HCT116 (cell line): ENCODE measurements around the gene DCTN1. TPM values are rescaled to one million over a fixed set of nuclear protein-coding genes. Genes with fewer than 3 reads are reported as not detected.

Experiments
- ATAC-seq: fragments of 200-7000 bp; cut with Tn5 transposase; 2 replicates; pipeline ENCODE4 v1.9.1; 2020; ENCODE audit warnings: mild to moderate bottlenecking, moderate library complexity
- BruUV-seq: library from RNA; stranded (reverse); fragments of 400-500 nt; replicated peaks from 2 replicates; lab custom pipeline; 2021; lab: Mats Ljungman, UMichigan
- CTCF ChIA-PET: fragments of 300-600 bp; sonication (Branson Sonifier 250); formaldehyde crosslinking; loops from one replicate; lab custom pipeline; 2021; ENCODE audit warnings: antibody characterized with exemption; lab: Charles Lee
- POLR2A ChIA-PET: fragments of 300-600, 350-600 bp; sonication (Branson Sonifier 250); formaldehyde crosslinking; loops from one replicate; lab custom pipeline; 2021; ENCODE audit warnings: antibody characterized with exemption; lab: Charles Lee
- RAD21 ChIA-PET, 2 experiments: fragments of 300-600 bp; sonication (Branson Sonifier 250); formaldehyde crosslinking; loops; one replicate each; lab custom pipeline; 2023; ENCODE audit warnings: low total read pairs in 2 of 2; ENCODE audit not compliant: uncharacterized antibody in 2 of 2, unreplicated experiment in 2 of 2, low non-redundant PET in 1 of 2; lab: Charles Lee
- DNase-seq: peaks from one replicate; pipeline ENCODE4 v3.0.0-alpha.2; 2010; ENCODE audit warnings: low read depth, low spot score
- H2AFZ ChIP-seq: fragments of 200-600 bp; shearing (Covaris generic), sonication (generic); 2 replicates; pipeline ENCODE4 v1.6.1; 2017; ENCODE audit warnings: low read depth, mixed run types, mixed read lengths, antibody characterized with exemption, low read length; ENCODE audit not compliant: poor library complexity, severe bottlenecking
- H3K27ac ChIP-seq: 2 replicates; pipeline ENCODE4 v1.5.1; 2012; ENCODE audit warnings: low read depth, low read length
- H3K27me3 ChIP-seq: fragments of 200-600 bp; sonication (generic); 2 replicates; pipeline ENCODE4 v1.6.1; 2016; ENCODE audit warnings: mixed run types, low read length, mixed read lengths; ENCODE audit not compliant: insufficient read depth
- H3K36me3 ChIP-seq, 2 experiments: fragments of 200-500 bp in 1 of 2; fragments of 200-600 bp in 1 of 2; sonication (Bioruptor generic) in 1 of 2; sonication (generic) in 1 of 2; 2 replicates each; pipeline versions ENCODE4 v1.5.1 to v1.6.1; 2014 to 2016; ENCODE audit warnings: low read length in 2 of 2, inconsistent platforms in 1 of 2, mixed read lengths in 1 of 2, mixed run types in 1 of 2; ENCODE audit not compliant: insufficient read depth in 2 of 2, control insufficient read depth in 1 of 2
- H3K4me1 ChIP-seq, 2 experiments: fragments of 200-600 bp in 1 of 2; sonication (generic) in 1 of 2; 2 replicates each; pipeline versions ENCODE4 v1.5.1 to v1.6.1; 2012 to 2017; ENCODE audit warnings: low read length in 2 of 2, inconsistent platforms in 1 of 2, mild to moderate bottlenecking in 1 of 2, mixed read lengths in 1 of 2, mixed run types in 1 of 2, moderate library complexity in 1 of 2; ENCODE audit not compliant: insufficient read depth in 2 of 2, control insufficient read depth in 1 of 2
- H3K4me2 ChIP-seq: fragments of 200-600 bp; sonication (generic); 2 replicates; pipeline ENCODE4 v1.6.1; 2017; ENCODE audit warnings: mixed run types, low read length, mixed read lengths
- H3K4me3 ChIP-seq, 2 experiments: fragments of 200-600 bp in 1 of 2; sonication (generic) in 1 of 2; replicated peaks in 1 of 2; 2 replicates each; pipeline ENCODE4 v1.5.1; 2011 to 2016; ENCODE audit warnings: low read length in 2 of 2, control low read depth in 1 of 2, low read depth in 1 of 2, mild to moderate bottlenecking in 1 of 2, mixed read lengths in 1 of 2, mixed run types in 1 of 2
- H3K79me2 ChIP-seq: fragments of 200-600 bp; sonication (generic); 2 replicates; pipeline ENCODE4 v1.6.1; 2017; ENCODE audit warnings: mild to moderate bottlenecking, mixed run types, low read length, moderate library complexity, mixed read lengths; ENCODE audit not compliant: insufficient read depth
- H3K9ac ChIP-seq: fragments of 200-600 bp; sonication (generic); 2 replicates; pipeline ENCODE4 v1.6.1; 2016; ENCODE audit warnings: low read length, mixed read lengths
- H3K9me2 ChIP-seq: fragments of 200-600 bp; sonication (generic), shearing (Covaris generic); 2 replicates; pipeline ENCODE4 v1.6.1; 2017; ENCODE audit warnings: mixed run types, mild to moderate bottlenecking, moderate library complexity; ENCODE audit not compliant: insufficient read depth
- H3K9me3 ChIP-seq, 2 experiments: fragments of 200-500 bp in 1 of 2; fragments of 200-600 bp in 1 of 2; sonication (Bioruptor generic) in 1 of 2; sonication (generic) in 1 of 2; 2 replicates each; pipeline ENCODE4 v1.6.1; 2014 to 2017; ENCODE audit warnings: low read length in 2 of 2, mixed read lengths in 2 of 2, inconsistent platforms in 1 of 2, low read depth in 1 of 2, mild to moderate bottlenecking in 1 of 2, mixed run types in 1 of 2, moderate library complexity in 1 of 2; ENCODE audit not compliant: control insufficient read depth in 1 of 2, insufficient read depth in 1 of 2
- H4K20me1 ChIP-seq: fragments of 200-600 bp; sonication (generic), shearing (Covaris generic); 2 replicates; pipeline ENCODE4 v1.6.1; 2017; ENCODE audit warnings: mixed run types, mild to moderate bottlenecking, moderate library complexity; ENCODE audit not compliant: insufficient read depth
- ATF3 ChIP-seq: IDR thresholded peaks from 2 replicates; pipeline ENCODE4 v1.6.1; 2012
- CBX3 ChIP-seq: IDR thresholded peaks from 2 replicates; pipeline ENCODE4 v1.6.1; 2012; ENCODE audit warnings: low read depth
- CTCF ChIP-seq, 3 experiments: fragments of 200-600 bp in 1 of 3; sonication (generic) in 1 of 3; IDR thresholded peaks in 2 of 3; conservative IDR thresholded peaks in 1 of 3; 2 replicates each; pipeline ENCODE4 v1.5.1; 2012 to 2017; ENCODE audit warnings: low read depth in 2 of 3, low read length in 2 of 3, antibody characterized with exemption in 1 of 3, borderline replicate concordance in 1 of 3, control low read depth in 1 of 3, mild to moderate bottlenecking in 1 of 3, mixed read lengths in 1 of 3, mixed run types in 1 of 3, moderate library complexity in 1 of 3; ENCODE audit not compliant: insufficient read depth in 1 of 3
- EGR1 ChIP-seq: IDR thresholded peaks from 2 replicates; pipeline ENCODE4 v1.6.1; 2012; ENCODE audit warnings: low read depth
- ELF1 ChIP-seq: IDR thresholded peaks from 2 replicates; pipeline ENCODE4 v1.6.1; 2012; ENCODE audit warnings: low read depth, borderline replicate concordance
- FOSL1 ChIP-seq: IDR thresholded peaks from 2 replicates; pipeline ENCODE4 v1.6.1; 2012; ENCODE audit warnings: low read depth
- JUND ChIP-seq: IDR thresholded peaks from 2 replicates; pipeline ENCODE4 v1.6.1; 2012
- MAX ChIP-seq: IDR thresholded peaks from 2 replicates; pipeline ENCODE4 v1.6.1; 2012
- POLR2A ChIP-seq: IDR thresholded peaks from 2 replicates; pipeline ENCODE4 v1.7.0; 2011; ENCODE audit warnings: borderline replicate concordance; ENCODE audit not compliant: insufficient read depth, insufficient read length; ENCODE audit errors: extremely low read depth
- RAD21 ChIP-seq: IDR thresholded peaks from 2 replicates; pipeline ENCODE4 v1.6.1; 2012; ENCODE audit warnings: low read depth, mild to moderate bottlenecking
- SIN3A ChIP-seq: IDR thresholded peaks from 2 replicates; pipeline ENCODE4 v1.6.1; 2012; ENCODE audit warnings: low read depth
- SP1 ChIP-seq: IDR thresholded peaks from 2 replicates; pipeline ENCODE4 v1.6.1; 2012; ENCODE audit warnings: low read depth
- SRF ChIP-seq: IDR thresholded peaks from 2 replicates; pipeline ENCODE4 v1.6.1; 2012; ENCODE audit warnings: low read depth
- TCF7L2 ChIP-seq: IDR thresholded peaks from 2 replicates; pipeline ENCODE4 v1.7.0; 2011; ENCODE audit warnings: borderline replicate concordance, inconsistent platforms; ENCODE audit not compliant: insufficient read depth, insufficient read length; ENCODE audit errors: extremely low read depth
- YY1 ChIP-seq: IDR thresholded peaks from 2 replicates; pipeline ENCODE4 v1.6.1; 2011; ENCODE audit warnings: low read length, low read depth, moderate library complexity, mild to moderate bottlenecking; ENCODE audit not compliant: insufficient replicate concordance; ENCODE audit errors: extremely low read depth
- ZBTB33 ChIP-seq: IDR thresholded peaks from 2 replicates; pipeline ENCODE4 v1.6.1; 2011; ENCODE audit warnings: mild to moderate bottlenecking, low read length, moderate library complexity; ENCODE audit not compliant: insufficient replicate concordance; ENCODE audit errors: extremely low read depth
- ZFX ChIP-seq: fragments of 450-650 bp; IDR thresholded peaks from 2 replicates; pipeline ENCODE4 v1.6.1; 2017
- ZNF274 ChIP-seq: fragments of 200-500 bp; sonication (Bioruptor generic); IDR thresholded peaks from 2 replicates; pipeline ENCODE4 v1.6.1; 2014; ENCODE audit warnings: mild to moderate bottlenecking, low read depth, low read length, inconsistent platforms
- intact Hi-C: fragments of 100-400 bp; cut with micrococcal nuclease; formaldehyde crosslinking; loops from 2 replicates; pipeline ENCODE4 v1.10.0; 2022
- total RNA-seq: library from RNA; stranded (reverse); gene quantifications from one replicate; pipeline ENCODE4 v1.2.1, GENCODE V29; 2021; ENCODE audit not compliant: unreplicated experiment

Gene DCTN1
- total RNA-seq, 1 experiment from 2014 or later: 129 TPM

GRCh38 chr2:74325815-74326214, 54.3 kb downstream of the DCTN1 start:
- DNase-seq (no peak), ATAC-seq (no peak)
- Histone ChIP-seq H3K27me3 (no peaks in the 10 kb centered on the region), H3K9me2 (no peaks in the 10 kb centered on the region), H4K20me1 (no peaks in the 10 kb centered on the region), H3K9me3 (no peaks in the 10 kb centered on the region), H3K4me2 (no peak overlapping the region), H3K27ac (no peak overlapping the region), H2AFZ (no peak overlapping the region), H3K4me1 (no peaks in the 10 kb centered on the region), H3K4me3 (no peak overlapping the region), H3K36me3 (no peaks in the 10 kb centered on the region), H3K79me2 (no peaks in the 10 kb centered on the region), H3K9ac (no peak overlapping the region)
- no TSS peak for BruUV-seq
- ChIA-PET POLR2A (no interaction called here), CTCF (interaction anchor here (5.7 kb wide), 1 partner anchor 9 kb away, joined by 45 read pairs; no protein-coding TSS in a partner anchor), RAD21 (no interaction called here)
- TF ChIP-seq ZFX (no peak), RAD21 (no peak), JUND (no peak), MAX (no peak), CBX3 (no peak), SIN3A (no peak), SP1 (no peak), ATF3 (no peak), CTCF (IDR thresholded peaks at IDR 0.05 in 2 of 3, conservative IDR thresholded peaks at IDR 0.05 in 1 of 3; ENCODE audit: borderline replicate concordance in 1 of 3, insufficient read depth in 1 of 3, low read depth in 2 of 3, low read length in 2 of 3) (no peak), ZBTB33 (no peak), YY1 (no peak), TCF7L2 (no peak), ELF1 (no peak), EGR1 (no peak), POLR2A (no peak), FOSL1 (no peak), ZNF274 (no peak), SRF (no peak)
- intact Hi-C loops: no loop called here
